Gastroesophageal sphincter (tissue), 4 donors: ENCODE measurements around the gene RABGEF1. TPM values are rescaled to one million over a fixed set of nuclear protein-coding genes. Genes with fewer than 3 reads are reported as not detected.
"Not testable (repeated sequence)": the region's sequence is repeated elsewhere in the genome, so short reads cannot be mapped to it uniquely, and the experiment has no call there.

Source experiments
- ATAC-seq: fragments of 150-250 bp; one replicate; pipeline ENCODE4 v1.9.1; 2016; ENCODE audit warnings: mild to moderate bottlenecking, moderate library complexity
- H3K27ac ChIP-seq, 4 donors: fragments of 200-600 bp; sonication (generic) in 3 of 4; 1 replicate in 3 of 4; 2 replicates in 1 of 4; pipeline ENCODE4 v1.5.1; 2016 to 2019
- H3K27me3 ChIP-seq: fragments of 200-600 bp; sonication (generic); one replicate; pipeline ENCODE4 v1.5.1; 2019
- H3K36me3 ChIP-seq, 2 donors: fragments of 200-600 bp; sonication (generic); one replicate each; pipeline ENCODE4 v1.5.1; 2019; ENCODE audit warnings: control low read depth in 1 of 2
- H3K4me1 ChIP-seq, 3 donors: fragments of 200-600 bp; sonication (generic); 1 replicate in 2 of 3; 2 replicates in 1 of 3; pipeline ENCODE4 v1.5.1; 2016 to 2019; ENCODE audit warnings: control low read depth in 2 of 3
- H3K4me3 ChIP-seq, 2 donors: fragments of 200-600 bp; sonication (generic); one replicate each; pipeline ENCODE4 v1.5.1; 2019; ENCODE audit warnings: mild to moderate bottlenecking in 1 of 2, moderate library complexity in 1 of 2
- H3K9me3 ChIP-seq, 3 donors: fragments of 200-600 bp; sonication (generic); one replicate each; pipeline ENCODE4 v1.5.1; 2017 to 2019; ENCODE audit warnings: control low read depth in 2 of 3
- EP300 ChIP-seq: sonication (generic); formaldehyde crosslinking; IDR thresholded peaks from one replicate; pipeline ENCODE4 v1.6.1; 2017; ENCODE audit warnings: antibody characterized with exemption, mild to moderate bottlenecking
- POLR2A ChIP-seq, 2 donors: fragments of 450-650 bp; IDR thresholded peaks; one replicate each; pipeline ENCODE4 v1.6.1; 2017; ENCODE audit warnings: antibody characterized with exemption in 2 of 2, mild to moderate bottlenecking in 2 of 2, moderate library complexity in 1 of 2
- POLR2AphosphoS5 ChIP-seq: sonication (generic); formaldehyde crosslinking; IDR thresholded peaks from one replicate; pipeline ENCODE4 v1.6.1; 2017; ENCODE audit warnings: antibody characterized with exemption
- WGBS, 2 donors: methylation state at CpG; one replicate each; pipeline ENCODE4 v1.1.5; 2018; ENCODE audit warnings: low coverage in 1 of 2; 5-methylcytosine and 5-hydroxymethylcytosine counted together
- total RNA-seq, 4 donors: library from RNA; depleted of rRNA; stranded (reverse); fragments of >200 nt; gene quantifications; one replicate each; pipeline ENCODE4 v1.1.0, GENCODE V29; 2016
- TF ChIP-seq, protein P1 (sequence below), 4 experiments: fragments of 200-600 bp in 2 of 4; fragments of 450-650 bp in 2 of 4; sonication (generic) in 1 of 4; IDR thresholded peaks; one replicate each; pipeline ENCODE4 v1.5.1; 2017 to 2019; ENCODE audit warnings: antibody characterized with exemption in 4 of 4, mild to moderate bottlenecking in 2 of 4, moderate library complexity in 2 of 4

RABGEF1 gene
- total RNA-seq, 4 donors from 2014 or later: 37.8 to 59.9 (median 39.8) TPM

DNA sequence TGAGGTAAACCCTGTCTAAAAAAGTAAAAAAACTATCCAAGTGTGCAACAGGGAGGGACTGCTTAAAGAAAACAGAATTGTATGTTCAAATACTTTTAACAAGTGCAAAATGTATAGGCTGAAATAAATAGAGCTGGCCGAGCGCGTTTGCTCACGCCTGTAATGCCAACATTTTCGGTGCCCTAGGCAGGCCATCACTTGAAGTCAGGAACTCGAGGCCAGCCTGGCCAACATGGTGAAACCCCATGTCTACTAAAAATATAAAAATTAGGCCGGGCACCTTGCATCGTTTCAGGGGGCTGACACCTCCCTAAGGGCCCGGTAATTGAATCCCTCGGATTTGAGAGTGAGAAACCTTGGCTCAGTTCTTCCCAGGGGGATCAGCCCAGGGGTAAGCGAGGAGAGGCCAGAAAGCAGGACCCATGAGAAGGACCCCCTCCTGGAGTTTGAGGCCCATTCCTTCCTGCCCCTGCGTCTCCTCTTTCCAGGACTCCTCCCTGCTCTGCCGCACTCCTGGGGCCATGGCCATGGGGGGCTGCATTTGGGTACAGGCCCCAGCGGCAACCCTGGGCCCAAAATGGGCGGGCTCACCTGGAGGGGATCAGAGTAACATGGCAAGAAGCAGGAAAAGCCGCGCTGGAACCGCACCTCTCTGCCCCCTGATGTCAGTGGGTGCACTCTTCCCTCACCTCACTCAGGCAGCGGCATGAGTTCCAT is 105.0 kb downstream of the RABGEF1 start:
- H3K36me3 ChIP-seq: no peaks in the 10 kb centered on the region
- TF ChIP-seq, protein P1, sequence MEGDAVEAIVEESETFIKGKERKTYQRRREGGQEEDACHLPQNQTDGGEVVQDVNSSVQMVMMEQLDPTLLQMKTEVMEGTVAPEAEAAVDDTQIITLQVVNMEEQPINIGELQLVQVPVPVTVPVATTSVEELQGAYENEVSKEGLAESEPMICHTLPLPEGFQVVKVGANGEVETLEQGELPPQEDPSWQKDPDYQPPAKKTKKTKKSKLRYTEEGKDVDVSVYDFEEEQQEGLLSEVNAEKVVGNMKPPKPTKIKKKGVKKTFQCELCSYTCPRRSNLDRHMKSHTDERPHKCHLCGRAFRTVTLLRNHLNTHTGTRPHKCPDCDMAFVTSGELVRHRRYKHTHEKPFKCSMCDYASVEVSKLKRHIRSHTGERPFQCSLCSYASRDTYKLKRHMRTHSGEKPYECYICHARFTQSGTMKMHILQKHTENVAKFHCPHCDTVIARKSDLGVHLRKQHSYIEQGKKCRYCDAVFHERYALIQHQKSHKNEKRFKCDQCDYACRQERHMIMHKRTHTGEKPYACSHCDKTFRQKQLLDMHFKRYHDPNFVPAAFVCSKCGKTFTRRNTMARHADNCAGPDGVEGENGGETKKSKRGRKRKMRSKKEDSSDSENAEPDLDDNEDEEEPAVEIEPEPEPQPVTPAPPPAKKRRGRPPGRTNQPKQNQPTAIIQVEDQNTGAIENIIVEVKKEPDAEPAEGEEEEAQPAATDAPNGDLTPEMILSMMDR (IDR thresholded peaks at IDR 0.05): no peak
- TF ChIP-seq EP300 (no peak), POLR2AphosphoS5 (no peak), POLR2A (IDR thresholded peaks at IDR 0.05) (no peak)
- no peaks in the 10 kb centered on the region for H3K9me3 ChIP-seq
- WGBS, 2 donors: 52 to 66% methylated on average over 5 to 9 of the region's 19 CpGs
- H3K4me1 ChIP-seq: peaks cover 0 to 22% (median 7%) of the 10 kb centered on the region in 3 donors
- peak overlapping the region; percentile 59 to 93 for H3K4me3 ChIP-seq
- no peak for ATAC-seq
- no peaks in the 10 kb centered on the region for H3K27me3 ChIP-seq
- H3K27ac ChIP-seq: peak overlapping the region; percentile 69 to 98 (median 90)

DNA sequence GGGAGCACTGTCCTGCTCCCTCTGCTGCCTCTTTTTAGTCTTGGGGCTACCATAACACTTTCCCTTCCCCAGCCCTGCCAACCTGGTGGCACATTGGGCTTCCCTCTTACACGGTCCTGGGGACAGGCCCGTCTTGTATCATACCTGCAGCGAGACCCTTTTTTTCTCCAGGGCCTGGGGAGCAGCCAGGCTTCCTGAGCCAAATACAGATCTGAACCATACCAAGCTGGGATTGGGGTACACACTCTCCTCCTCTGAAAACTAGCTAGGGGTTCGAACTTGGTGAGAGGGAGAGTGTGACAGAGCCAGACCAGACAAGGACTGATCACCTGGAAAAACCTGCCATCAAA is 105.5 kb downstream of the RABGEF1 start:
- peak overlapping the region in 1 of 2 donors; percentile 93 for H3K4me3 ChIP-seq
- not testable (repeated sequence) for H3K27me3 ChIP-seq, ATAC-seq, H3K36me3 ChIP-seq, H3K9me3 ChIP-seq
- H3K27ac ChIP-seq: peak overlapping the region in 3 of 4 donors; percentile 86 to 98 (median 93)
- peaks cover 0 to 22% (median 7%) of the 10 kb centered on the region in 3 donors for H3K4me1 ChIP-seq
- no CpG with 5 or more reads among the region's 4 CpGs for WGBS, 2 donors

DNA sequence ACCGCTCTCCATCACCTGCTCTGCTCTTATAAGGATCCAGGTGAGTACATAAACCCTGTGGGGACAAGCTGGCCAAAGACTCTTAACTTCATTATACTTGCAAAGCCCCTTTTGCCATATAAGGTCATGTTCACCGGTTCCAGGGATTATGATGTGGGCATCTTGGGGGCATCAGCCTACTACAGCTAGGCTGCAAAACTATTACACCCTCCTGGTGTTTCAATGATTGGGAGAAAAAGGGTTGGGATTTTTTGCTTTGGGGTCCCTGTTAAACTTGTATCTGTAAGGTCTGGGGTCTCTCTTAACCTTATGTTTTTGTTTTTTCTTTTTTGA is 107.0 kb downstream of the RABGEF1 start:
- H3K27ac ChIP-seq, H3K4me3 ChIP-seq, H3K36me3 ChIP-seq, H3K27me3 ChIP-seq, H3K9me3 ChIP-seq, ATAC-seq: not testable (repeated sequence)
- 29% methylated on average over 1 of the region's 2 CpGs; no CpG with 5 or more reads in 1 of the 2 donors for WGBS, 2 donors
- peaks cover 0 to 22% (median 7%) of the 10 kb centered on the region in 3 donors for H3K4me1 ChIP-seq

DNA sequence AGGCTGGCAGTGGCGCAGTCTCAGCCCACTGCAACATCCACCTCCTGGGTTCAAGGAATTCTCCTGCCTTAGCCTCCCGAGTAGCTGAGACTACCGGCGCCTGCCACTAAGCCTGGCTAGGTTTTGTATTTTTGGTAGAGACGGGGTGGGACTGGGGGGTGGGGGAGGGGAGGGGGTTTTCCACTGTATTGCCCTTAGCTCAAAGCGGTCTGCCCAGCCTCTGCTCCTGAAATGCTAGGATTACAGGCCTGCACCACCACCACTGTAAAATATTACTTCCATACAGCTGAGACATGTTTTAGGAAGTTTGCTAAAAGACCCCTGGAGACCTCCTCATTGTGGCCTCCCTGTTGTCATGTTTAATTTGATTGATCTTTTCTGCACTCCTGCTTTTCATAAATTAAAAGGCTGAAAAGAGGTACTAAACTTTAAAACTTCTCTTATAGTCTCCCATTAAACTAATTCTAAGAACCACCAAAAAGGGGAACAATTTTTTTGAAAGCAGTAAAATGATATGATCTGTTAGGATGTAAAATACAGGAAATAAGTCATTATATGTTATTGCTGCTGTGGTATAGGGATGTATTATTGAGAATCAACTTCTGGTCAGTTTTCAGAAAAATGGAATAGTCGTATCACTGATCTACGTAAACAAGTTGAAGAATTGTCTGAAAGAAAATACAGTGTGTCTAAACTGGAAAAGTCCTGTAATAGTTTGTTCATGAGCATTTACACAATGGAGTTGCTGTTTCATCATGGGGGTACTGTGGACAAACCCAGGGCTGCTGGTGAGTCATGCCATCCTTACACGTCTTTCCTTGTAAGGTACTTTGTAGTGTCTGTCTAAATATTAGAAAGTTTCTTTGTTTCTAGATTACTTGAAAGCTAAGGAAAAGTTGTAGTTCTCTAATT is 107.6 kb downstream of the RABGEF1 start:
- peak overlapping the region in 1 of 4 donors; percentile 14 for H3K27ac ChIP-seq
- TF ChIP-seq POLR2AphosphoS5 (no peak), EP300 (no peak), POLR2A (IDR thresholded peaks at IDR 0.05) (no peak)
- TF ChIP-seq, protein P1 (IDR thresholded peaks at IDR 0.05): no peak
- 77 to 81% methylated on average over 3 to 6 of the region's 9 CpGs for WGBS, 2 donors
- H3K4me3 ChIP-seq: no peak overlapping the region
- H3K27me3 ChIP-seq: no peaks in the 10 kb centered on the region
- no peak for ATAC-seq
- H3K9me3 ChIP-seq: no peaks in the 10 kb centered on the region
- peaks cover 0 to 22% (median 7%) of the 10 kb centered on the region in 3 donors for H3K4me1 ChIP-seq
- peaks cover 0 to 5% of the 10 kb centered on the region in 2 donors for H3K36me3 ChIP-seq

DNA sequence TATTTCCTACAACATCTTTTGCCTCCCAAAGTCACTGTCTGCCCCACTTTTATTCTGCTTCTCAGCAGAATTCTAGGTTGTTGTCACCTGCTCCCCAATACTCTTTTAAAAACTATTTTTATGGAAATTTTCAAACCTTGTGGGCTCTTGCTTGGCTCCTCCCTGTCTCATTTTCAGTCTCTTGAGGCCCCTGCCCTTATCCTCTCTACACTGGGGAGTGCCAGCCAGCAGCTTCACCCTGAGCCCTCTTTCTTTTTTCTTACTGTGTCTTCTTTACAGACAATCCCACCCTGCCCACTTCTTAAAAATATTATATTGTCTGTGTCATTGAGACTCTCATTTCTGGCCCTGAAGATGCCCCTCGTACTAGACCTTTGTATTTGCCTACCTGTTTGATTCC is 118.8 kb downstream of the RABGEF1 start:
- ATAC-seq: no peak
- Histone ChIP-seq H3K27ac (no peak overlapping the region), H3K4me3 (no peak overlapping the region)

DNA sequence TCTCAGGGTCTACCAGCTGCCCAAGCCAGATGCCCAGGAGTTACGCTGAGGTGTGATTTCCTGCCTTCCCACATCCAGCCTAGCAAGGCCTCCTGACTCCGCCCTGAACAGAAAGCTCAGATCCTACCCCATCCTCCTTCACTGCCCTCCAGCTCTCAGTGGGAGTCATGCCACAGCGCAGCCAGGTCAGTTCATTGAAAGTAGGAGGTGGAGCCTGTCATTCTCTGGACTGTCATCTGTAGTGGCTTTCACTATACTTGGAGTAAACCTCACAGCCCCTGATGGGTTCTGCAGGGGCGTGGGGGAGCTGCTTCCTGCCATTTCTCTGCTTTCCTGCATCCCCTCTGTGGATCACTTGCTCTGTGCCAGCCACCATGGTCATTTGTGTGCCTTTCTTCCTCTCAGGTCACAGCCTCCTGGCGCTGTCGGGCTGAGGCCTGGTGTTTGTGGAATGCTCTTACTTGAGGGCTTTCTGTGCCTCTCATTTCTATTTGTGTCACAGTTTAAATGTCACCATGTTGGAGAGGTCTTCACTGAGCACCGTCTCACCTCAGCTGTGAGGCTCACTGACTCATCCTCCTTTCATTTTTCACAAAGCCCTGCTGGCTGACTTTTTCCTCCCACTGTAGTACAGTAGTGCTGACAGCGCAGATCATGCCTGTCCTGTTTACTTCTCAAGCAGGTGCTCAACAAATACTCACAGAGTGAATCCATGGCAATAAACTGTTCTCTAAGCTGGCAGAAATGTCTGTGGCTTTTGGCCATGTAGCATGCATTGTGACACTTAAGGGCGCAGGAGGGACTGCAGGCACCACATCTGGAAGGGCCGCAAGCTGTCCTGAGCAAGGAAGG is 119.5 kb downstream of the RABGEF1 start:
- no peak for ATAC-seq
- H3K4me3 ChIP-seq: no peak overlapping the region
- no peaks in the 10 kb centered on the region for H3K9me3 ChIP-seq
- peaks cover 0 to 79% of the 10 kb centered on the region in 2 donors for H3K36me3 ChIP-seq
- TF ChIP-seq EP300: no peak
- TF ChIP-seq, protein P1 (IDR thresholded peaks at IDR 0.05): no peak
- TF ChIP-seq POLR2A (IDR thresholded peaks at IDR 0.05): no peak
- TF ChIP-seq POLR2AphosphoS5: no peak
- H3K27me3 ChIP-seq: no peaks in the 10 kb centered on the region
- no peak overlapping the region for H3K27ac ChIP-seq
- H3K4me1 ChIP-seq: no peaks in the 10 kb centered on the region
- 51 to 72% methylated on average over 2 of the region's 10 CpGs for WGBS, 2 donors

More for the DNA sequence above, 118.8 kb downstream of the RABGEF1 start:
- Histone ChIP-seq H3K4me1 (no peaks in the 10 kb centered on the region), H3K27me3 (no peaks in the 10 kb centered on the region), H3K36me3 (peaks cover 0 to 73% of the 10 kb centered on the region in 2 donors), H3K9me3 (no peaks in the 10 kb centered on the region)
- 100% methylated on average over 1 of the region's 1 CpG; no CpG with 5 or more reads in 1 of the 2 donors for WGBS, 2 donors
- TF ChIP-seq POLR2A (IDR thresholded peaks at IDR 0.05) (no peak), POLR2AphosphoS5 (no peak)
